HG03097 (cell line): ENCODE data around the gene MYLK2.

Experiments used
- ATAC-seq: cut with Tn5 transposase; IDR thresholded peaks from one replicate; pipeline ENCODE4 v1.9.1; 2021; ENCODE audit not compliant: unreplicated experiment, low FRiP score

Gene MYLK2

DNA sequence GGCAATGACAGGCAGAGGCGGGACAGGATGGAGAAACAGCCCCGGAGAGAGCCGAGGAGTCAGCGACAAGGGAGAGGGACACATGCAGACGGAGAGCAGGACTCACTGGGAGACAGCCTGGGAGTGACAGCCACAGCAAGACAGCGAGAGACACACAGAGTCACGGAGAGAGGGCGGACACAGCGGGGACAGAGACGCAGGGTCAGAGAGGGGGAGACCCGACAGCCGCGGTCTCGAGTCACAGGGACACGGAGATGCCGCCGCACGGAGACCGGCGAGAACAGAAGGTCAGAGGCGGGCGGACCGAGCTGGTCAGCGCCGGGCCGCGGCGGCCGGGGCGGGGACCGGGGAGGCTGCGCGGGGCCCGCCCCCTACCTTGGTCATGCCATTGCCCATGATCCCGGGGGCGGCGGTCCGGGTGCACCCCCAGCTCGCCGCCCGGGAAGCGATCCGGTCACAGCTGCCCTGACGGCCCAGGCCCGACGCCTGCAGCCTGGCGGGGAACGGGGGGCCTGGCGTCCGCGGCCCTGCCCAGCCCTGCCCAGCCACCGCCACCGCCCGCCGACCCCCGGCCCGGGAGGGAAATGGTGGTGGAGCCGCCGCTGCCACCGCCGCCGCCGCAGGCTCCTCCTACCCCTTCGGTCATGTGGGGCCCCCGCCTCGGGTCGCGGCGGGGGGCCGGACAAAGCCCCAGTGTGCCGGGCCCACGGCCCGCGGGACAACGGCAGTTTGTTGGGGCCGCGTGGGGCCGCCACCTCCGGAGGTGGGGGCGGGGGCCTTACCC lies 51.0 kb downstream of the MYLK2 start, which contains the start of the genes DUSP15 and TTLL9:
Gene DUSP15, minus strand, starts transcription at position 586 of the 784 bp plus-strand sequence. Its CDS starts 190 bp downstream, at position 396.
Gene TTLL9, plus strand, starts transcription at position 693 of the 784 bp plus-strand sequence. CDS start 493 bp downstream, outside the sequence.
- no peak for ATAC-seq

DNA sequence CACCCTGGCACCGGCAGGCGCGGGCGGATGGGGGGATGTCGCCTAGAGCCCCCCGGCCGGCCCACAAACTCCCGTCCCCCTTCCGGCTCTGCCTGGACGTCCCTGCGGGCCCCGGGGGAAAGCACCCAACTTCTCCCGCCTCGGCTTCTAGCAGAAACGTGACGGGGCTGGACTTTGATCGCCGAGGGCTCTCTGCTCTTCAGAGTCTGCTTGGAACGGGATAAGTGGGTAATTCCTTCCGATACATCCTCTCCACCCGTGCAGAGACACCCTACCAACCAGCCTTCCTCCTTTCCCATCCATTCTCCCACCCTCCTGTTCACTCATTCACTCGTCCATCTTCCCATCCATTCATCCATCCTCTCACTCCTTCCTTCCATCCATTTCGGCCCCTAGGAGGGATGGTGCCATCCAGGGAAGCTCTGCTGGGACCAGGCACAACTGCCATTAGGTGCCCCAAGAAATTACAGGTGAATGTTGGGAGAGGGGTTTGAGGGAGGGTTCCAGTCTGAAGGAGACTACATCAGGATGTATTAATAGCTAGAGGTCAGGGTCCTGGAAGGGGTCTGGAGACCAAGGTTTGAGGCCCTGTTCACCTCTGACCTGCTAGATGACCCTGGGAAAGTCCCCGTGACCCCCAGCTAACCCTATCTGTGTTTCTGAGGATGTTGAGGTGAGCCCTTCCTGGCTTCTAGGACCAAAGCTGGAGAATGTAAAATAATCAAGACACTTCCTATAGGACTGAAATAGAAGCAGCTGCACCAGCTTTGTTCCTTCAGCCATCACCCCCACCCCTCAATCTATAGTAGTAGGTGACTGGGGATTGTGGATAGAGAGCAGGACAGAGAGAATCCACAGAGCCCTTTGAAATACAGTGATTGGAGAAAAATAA lies 51.8 kb downstream of the MYLK2 start:
- ATAC-seq, result no peak

DNA sequence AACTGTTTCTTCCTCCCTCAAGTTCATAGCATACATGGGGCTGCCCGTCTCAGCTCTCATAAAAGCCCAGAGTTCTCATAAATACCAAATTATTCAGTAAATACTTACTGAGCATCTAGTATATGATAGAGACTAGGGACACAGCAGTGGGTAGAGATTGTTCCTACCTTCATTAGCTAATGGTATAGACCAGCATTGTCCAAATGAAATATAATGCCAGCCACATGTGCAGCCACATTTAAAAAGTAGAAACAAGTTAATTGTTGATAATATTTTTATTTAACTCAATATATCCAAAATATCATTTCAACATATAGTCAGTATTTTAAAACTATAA lies 52.4 kb downstream of the MYLK2 start:
- no peak for ATAC-seq

- no peak for ATAC-seq
These were observed 53.2 kb downstream of the MYLK2 start for GRCh38 chr20:31872406-31872805.

DNA sequence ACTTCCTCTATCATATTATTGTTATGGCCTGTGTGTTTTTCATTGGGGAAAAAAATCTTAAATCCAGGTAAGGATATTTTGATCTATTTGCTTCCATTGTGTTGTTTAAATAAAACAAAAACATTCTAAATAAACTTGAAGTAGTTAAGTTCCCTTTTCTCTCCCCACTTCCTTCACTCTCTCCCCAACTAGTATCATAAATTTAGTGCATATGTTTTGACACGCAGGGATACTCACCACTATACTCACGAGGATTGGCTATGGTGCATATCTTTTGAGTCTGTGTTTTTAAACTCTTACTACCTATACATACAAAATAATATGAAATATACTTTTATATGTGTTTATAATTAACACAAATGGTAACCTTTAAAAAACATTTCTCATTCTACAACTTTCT lies 56.5 kb downstream of the MYLK2 start:
- ATAC-seq, result no peak

DNA sequence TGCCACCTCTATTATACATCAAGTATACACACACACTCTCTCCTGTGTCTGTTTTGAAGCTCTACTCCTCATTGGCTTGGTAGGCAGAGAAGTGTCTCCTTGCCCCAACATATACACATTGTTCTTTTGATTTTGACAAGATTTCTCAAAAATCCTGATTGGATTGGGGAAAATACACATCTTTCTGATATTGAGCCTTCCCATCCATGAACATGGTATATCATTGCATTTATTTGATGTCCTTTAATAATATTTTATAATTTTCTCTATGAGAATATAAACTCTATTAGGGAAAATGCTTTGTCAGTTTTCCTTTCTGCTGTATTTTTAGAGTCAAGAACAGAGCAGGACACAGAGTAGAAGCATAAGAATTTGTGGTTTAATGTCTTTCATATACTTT lies 58.5 kb downstream of the MYLK2 start:
- no peak for ATAC-seq

GRCh38 chr20:31879143-31879987 lies 60.2 kb downstream of the MYLK2 start:
- peak; percentile 62 for ATAC-seq

DNA sequence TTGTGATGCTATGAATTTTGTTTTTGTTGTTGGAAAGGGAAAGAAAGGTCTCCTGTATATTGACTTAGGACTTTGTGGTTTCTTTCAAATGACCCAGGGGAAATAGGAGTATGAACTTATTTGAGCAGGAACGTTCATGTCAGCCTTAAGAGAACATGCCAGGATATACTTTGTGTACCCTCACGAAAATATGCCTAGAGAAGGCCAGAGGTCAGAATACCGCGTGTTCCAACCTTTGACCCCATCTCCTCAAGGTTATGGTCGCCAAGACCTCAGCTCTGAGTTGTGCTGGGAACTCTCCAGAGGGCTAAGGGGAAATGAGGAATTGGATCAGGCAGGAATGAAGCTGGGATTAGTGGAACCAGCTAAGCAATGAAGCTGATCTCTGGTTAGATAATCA lies 62.8 kb downstream of the MYLK2 start:
- ATAC-seq, result no peak

DNA sequence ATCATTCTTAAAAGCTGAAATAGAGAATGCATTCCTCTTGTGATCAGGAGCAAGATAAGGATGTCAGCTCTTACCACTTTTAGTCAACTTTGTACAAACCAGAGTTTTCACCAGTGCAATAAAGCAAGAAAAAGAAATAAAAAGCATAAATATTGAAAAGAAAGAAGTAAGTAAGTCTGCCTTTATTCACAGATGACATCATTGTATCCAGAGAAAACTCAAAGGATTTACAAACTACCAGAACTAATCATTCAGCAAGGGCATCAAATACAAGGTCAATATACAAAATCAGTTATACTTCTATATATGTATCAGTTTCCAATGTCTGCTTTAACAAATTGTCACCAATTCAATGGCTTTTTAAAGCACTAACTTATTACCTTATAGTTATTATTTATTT lies 64.7 kb downstream of the MYLK2 start:
- no peak for ATAC-seq
